ENCODE results near the gene BAG2. TPM values are rescaled to one million over a fixed set of nuclear protein-coding genes. Genes with fewer than 3 reads are reported as not detected.

BAG2 gene
- total RNA-seq, 1 donor from 2014 or later = 1.5 TPM

DNA sequence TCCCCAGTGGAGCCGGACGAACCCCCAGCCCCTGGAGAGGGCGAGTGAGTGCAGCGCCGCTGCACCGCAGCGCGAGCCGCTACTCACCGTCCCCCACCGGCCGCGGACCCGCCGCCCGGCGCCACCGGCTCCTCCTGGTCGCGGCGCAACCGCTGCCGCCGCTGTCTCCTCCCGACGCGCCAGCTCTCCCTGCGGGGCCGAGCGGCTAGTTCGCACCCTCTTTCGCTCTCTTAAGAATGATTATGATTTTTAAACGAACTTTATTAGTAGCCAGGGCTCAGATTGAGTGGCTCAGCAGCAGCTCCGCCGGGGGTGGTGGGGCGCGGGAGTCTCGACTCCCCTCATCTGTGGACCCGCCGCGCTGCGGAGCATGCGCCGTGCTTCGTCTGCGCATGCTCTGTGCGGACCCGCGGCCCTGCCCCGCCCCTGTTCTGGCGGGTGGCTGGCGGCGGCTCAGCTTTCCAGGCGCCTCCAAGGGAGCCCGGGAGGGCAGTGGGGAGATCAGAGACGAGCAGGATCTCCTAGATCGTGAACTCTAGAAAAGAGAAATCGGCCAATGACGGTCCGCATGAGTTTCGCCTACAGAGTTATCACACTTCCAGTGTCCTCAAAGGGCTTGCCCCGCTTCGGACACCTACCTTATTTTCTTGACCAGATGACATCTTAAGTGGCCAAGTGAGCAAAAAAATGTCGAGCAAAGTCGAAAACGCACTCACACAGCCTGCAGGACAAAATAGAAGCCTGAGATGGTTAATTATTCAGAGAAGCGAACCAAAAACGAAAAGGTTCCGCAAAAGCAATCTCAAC lies 50.0 kb downstream of the BAG2 start, which contains the start of gene RAB23:
RAB23 (minus strand) TSS at position 372 of the 807 bp plus-strand sequence. CDS start 11,927 bp downstream, outside the sequence.
- peak; percentile 89 for DNase-seq

DNA sequence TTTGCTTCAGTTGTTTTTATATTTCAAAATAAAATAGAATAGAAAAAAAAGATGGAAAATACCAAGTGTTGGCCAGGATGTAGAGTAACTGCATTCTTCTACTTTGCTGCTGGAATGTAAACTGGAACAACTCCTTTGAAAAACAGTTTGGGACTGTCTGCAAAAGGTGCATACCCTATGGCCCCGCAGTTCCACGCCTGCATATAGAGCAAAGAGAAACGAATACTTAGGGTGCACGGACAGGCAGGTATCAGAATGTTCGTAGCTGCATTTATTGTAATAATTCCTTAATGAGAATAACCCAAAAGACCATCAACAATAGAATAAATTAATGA lies 50.6 kb downstream of the BAG2 start:
- DNase-seq = peak; percentile 7

DNA sequence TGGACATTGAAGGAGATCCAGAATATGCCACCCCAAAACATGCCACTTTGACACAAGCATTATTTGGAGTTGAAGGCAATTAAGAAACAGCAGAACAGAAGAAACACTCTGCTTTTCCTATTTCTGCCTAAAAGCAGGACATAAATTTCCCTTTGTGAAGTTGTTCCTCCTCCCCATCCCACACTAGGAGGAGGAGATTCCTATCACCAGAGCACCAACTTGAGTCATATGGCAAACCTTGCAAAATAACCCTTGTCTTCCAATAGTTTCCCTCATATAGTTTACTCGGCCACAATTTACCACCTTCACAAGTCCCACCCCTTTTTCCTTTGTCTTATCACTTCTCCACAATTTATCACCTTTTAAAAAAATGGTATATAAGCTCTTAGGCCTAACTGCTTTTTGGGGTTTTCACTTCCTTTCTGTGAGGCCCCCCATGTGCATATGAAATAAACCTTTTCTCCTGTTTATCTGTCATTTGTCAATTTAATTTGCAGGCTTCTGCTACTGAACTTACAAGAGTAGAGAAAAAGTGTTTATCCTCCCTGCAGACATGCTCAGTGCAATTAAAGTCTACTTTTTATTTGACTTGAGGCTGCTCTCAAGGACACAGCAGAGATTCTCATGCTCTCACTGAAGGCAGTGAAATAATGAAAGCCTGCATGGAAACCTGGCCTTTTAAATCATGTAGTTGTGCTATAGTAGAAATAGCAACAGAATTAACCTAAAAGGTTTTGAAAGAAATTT lies 52.8 kb downstream of the BAG2 start:
- no peak for DNase-seq

DNA sequence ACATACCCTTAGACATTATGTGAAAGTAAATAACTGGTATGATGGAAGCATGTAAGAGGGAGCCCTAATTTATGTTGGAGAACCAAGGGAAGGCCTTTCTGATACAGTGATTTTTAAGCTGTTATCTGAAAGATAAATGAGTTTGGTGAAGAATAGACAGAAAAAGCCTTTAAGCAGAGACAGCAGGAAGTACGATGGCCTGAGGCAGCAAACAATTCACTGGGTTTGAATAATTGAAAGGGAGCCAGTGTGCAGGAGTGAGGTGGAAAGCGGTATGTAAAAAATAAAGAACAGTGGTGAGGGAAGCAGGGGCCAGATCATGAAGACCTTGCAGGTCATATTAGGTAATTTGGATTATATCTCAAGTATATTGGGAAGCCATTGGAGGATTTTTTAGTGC lies 54.1 kb downstream of the BAG2 start:
- no peak for DNase-seq

Other genes starting within 250 kb of the BAG2 start
- 0.14 and 0.34 TPM in 2 replicates for gene BEND6, start 217.2 kb upstream of the BAG2 start, total RNA-seq
- gene KIAA1586, start 125.6 kb upstream of the BAG2 start, total RNA-seq = 16.4 and 18.4 TPM in 2 replicates
- gene ZNF451, start 82.1 kb upstream of the BAG2 start, total RNA-seq = 60.4 and 69.1 TPM in 2 replicates
- gene RAB23, start 50.0 kb downstream of the BAG2 start, total RNA-seq = 8.1 and 9.0 TPM in 2 replicates
- gene PRIM2, start 145.3 kb downstream of the BAG2 start, total RNA-seq = 16.2 and 22.4 TPM in 2 replicates